HUES6 (cell line): ENCODE results near the gene HPRT1.
A peak's percentile ranks its signal among the peaks of the same experiment; 100 is the strongest.

ENCODE experiments used
- H3K27ac ChIP-seq: 2 replicates; pipeline ENCODE4 v1.7.0; 2013; ENCODE audit warnings: low read depth, mild to moderate bottlenecking, low read length, inconsistent platforms
- H3K27me3 ChIP-seq: 2 replicates; pipeline ENCODE4 v1.6.1; 2013; ENCODE audit warnings: low read length; ENCODE audit not compliant: control insufficient read depth, insufficient read depth
- H3K36me3 ChIP-seq: 2 replicates; pipeline ENCODE4 v1.6.1; 2013; ENCODE audit warnings: low read length; ENCODE audit not compliant: control insufficient read depth, insufficient read depth
- H3K4me1 ChIP-seq: 2 replicates; pipeline ENCODE4 v1.6.1; 2013; ENCODE audit warnings: low read length; ENCODE audit not compliant: control insufficient read depth, insufficient read depth
- H3K4me3 ChIP-seq: 2 replicates; pipeline ENCODE4 v1.5.1; 2013; ENCODE audit warnings: low read depth, low read length
- H3K9ac ChIP-seq: one replicate; pipeline ENCODE4 v1.6.1; 2013; ENCODE audit warnings: mild to moderate bottlenecking, low read length
- H3K9me3 ChIP-seq: 2 replicates; pipeline ENCODE4 v1.6.1; 2013; ENCODE audit warnings: low read depth, low read length; ENCODE audit not compliant: control insufficient read depth, insufficient read depth

HPRT1 gene

GRCh38 chrX:134472041-134472440, 12.1 kb downstream of the HPRT1 start:
- Histone ChIP-seq H3K27me3 (no peaks in the 10 kb centered on the region; the same call in 1 of the 2 replicates), H3K36me3 (peaks cover 41% of the 10 kb centered on the region), H3K4me3 (no peak overlapping the region), H3K9me3 (no peaks in the 10 kb centered on the region), H3K9ac (no peak overlapping the region), H3K27ac (no peak overlapping the region), H3K4me1 (no peaks in the 10 kb centered on the region)

- no peak overlapping the region for H3K4me3 ChIP-seq
- H3K27ac ChIP-seq: no peak overlapping the region
- H3K4me1 ChIP-seq: no peaks in the 10 kb centered on the region
- peaks cover 58% of the 10 kb centered on the region for H3K36me3 ChIP-seq
- H3K9ac ChIP-seq: no peak overlapping the region
- no peaks in the 10 kb centered on the region for H3K9me3 ChIP-seq
- H3K27me3 ChIP-seq: no peaks in the 10 kb centered on the region
Observed at GRCh38 chrX:134476284-134476683, 16.3 kb downstream of the HPRT1 start.

GRCh38 chrX:134478374-134478773, 18.4 kb downstream of the HPRT1 start:
- H3K36me3 ChIP-seq: peaks cover 59% of the 10 kb centered on the region

GRCh38 chrX:134480061-134480460, 20.1 kb downstream of the HPRT1 start:
- Histone ChIP-seq H3K27ac (no peak overlapping the region), H3K4me3 (no peak overlapping the region), H3K9me3 (no peaks in the 10 kb centered on the region), H3K36me3 (peaks cover 55% of the 10 kb centered on the region), H3K9ac (no peak overlapping the region), H3K27me3 (no peaks in the 10 kb centered on the region), H3K4me1 (no peaks in the 10 kb centered on the region)

More at GRCh38 chrX:134478374-134478773, 18.4 kb downstream of the HPRT1 start:
- Histone ChIP-seq H3K27ac (no peak overlapping the region), H3K27me3 (no peaks in the 10 kb centered on the region), H3K4me3 (no peak overlapping the region), H3K9ac (no peak overlapping the region), H3K9me3 (no peaks in the 10 kb centered on the region), H3K4me1 (no peaks in the 10 kb centered on the region)

- Histone ChIP-seq H3K9ac (no peak overlapping the region), H3K4me3 (no peak overlapping the region), H3K27ac (no peak overlapping the region), H3K4me1 (no peaks in the 10 kb centered on the region), H3K9me3 (no peaks in the 10 kb centered on the region), H3K36me3 (peaks cover 51% of the 10 kb centered on the region), H3K27me3 (no peaks in the 10 kb centered on the region)
Observed at GRCh38 chrX:134481339-134481738, 21.4 kb downstream of the HPRT1 start.

- Histone ChIP-seq H3K36me3 (peaks cover 57% of the 10 kb centered on the region), H3K27me3 (no peaks in the 10 kb centered on the region)
Observed at GRCh38 chrX:134482371-134482770, 22.4 kb downstream of the HPRT1 start.

GRCh38 chrX:134484039-134484438, 24.1 kb downstream of the HPRT1 start:
- Histone ChIP-seq H3K27ac (no peak overlapping the region), H3K4me3 (no peak overlapping the region), H3K9ac (no peak overlapping the region), H3K9me3 (no peaks in the 10 kb centered on the region), H3K36me3 (peaks cover 50% of the 10 kb centered on the region), H3K4me1 (no peaks in the 10 kb centered on the region), H3K27me3 (no peaks in the 10 kb centered on the region; the same call in 1 of the 2 replicates)

More at GRCh38 chrX:134482371-134482770, 22.4 kb downstream of the HPRT1 start:
- no peak overlapping the region for H3K27ac ChIP-seq
- H3K9ac ChIP-seq: no peak overlapping the region
- H3K4me1 ChIP-seq: no peaks in the 10 kb centered on the region
- no peaks in the 10 kb centered on the region for H3K9me3 ChIP-seq
- H3K4me3 ChIP-seq: no peak overlapping the region

- H3K27me3 ChIP-seq: no peaks in the 10 kb centered on the region
- H3K36me3 ChIP-seq: peaks cover 42% of the 10 kb centered on the region
- no peak overlapping the region for H3K4me3 ChIP-seq
- H3K27ac ChIP-seq: no peak overlapping the region
- H3K9ac ChIP-seq: no peak overlapping the region
- no peaks in the 10 kb centered on the region for H3K9me3 ChIP-seq
- H3K4me1 ChIP-seq: no peaks in the 10 kb centered on the region
Observed at GRCh38 chrX:134501941-134502340, 42.0 kb downstream of the HPRT1 start.

- Histone ChIP-seq H3K36me3 (peaks cover 41% of the 10 kb centered on the region), H3K27me3 (no peaks in the 10 kb centered on the region)
Observed at GRCh38 chrX:134502686-134503085, 42.7 kb downstream of the HPRT1 start.

GRCh38 chrX:134512566-134512965, 52.6 kb downstream of the HPRT1 start:
- Histone ChIP-seq H3K36me3 (no peaks in the 10 kb centered on the region), H3K9ac (peak overlapping the region; percentile 42), H3K4me3 (no peak overlapping the region), H3K27ac (peak overlapping the region; percentile 59; the same call in 1 of the 2 replicates), H3K27me3 (no peaks in the 10 kb centered on the region), H3K4me1 (peaks cover 17% of the 10 kb centered on the region), H3K9me3 (no peaks in the 10 kb centered on the region)

More at GRCh38 chrX:134502686-134503085, 42.7 kb downstream of the HPRT1 start:
- Histone ChIP-seq H3K9ac (no peak overlapping the region), H3K4me1 (no peaks in the 10 kb centered on the region), H3K27ac (no peak overlapping the region), H3K4me3 (no peak overlapping the region), H3K9me3 (no peaks in the 10 kb centered on the region)

- H3K27ac ChIP-seq: peak overlapping the region; percentile 30; the same call in 1 of the 2 replicates
- H3K4me3 ChIP-seq: no peak overlapping the region
- no peak overlapping the region for H3K9ac ChIP-seq
- H3K36me3 ChIP-seq: no peaks in the 10 kb centered on the region
- H3K4me1 ChIP-seq: peaks cover 17% of the 10 kb centered on the region
- no peaks in the 10 kb centered on the region for H3K27me3 ChIP-seq
- H3K9me3 ChIP-seq: no peaks in the 10 kb centered on the region
Observed at GRCh38 chrX:134513091-134513490, 53.1 kb downstream of the HPRT1 start.
